HG03460 (cell line): ENCODE data around the gene PNRC1.
A peak's percentile ranks its signal among the peaks of the same experiment; 100 is the strongest.
"Not testable (repeated sequence)": the region's sequence is repeated elsewhere in the genome, so short reads cannot be mapped to it uniquely, and the experiment has no call there.

ENCODE experiments used
- ATAC-seq: cut with Tn5 transposase; IDR thresholded peaks from one replicate; pipeline ENCODE4 v1.9.1; 2021; ENCODE audit not compliant: unreplicated experiment

Gene PNRC1

GRCh38 chr6:89058627-89059026 lies 21.9 kb upstream of the PNRC1 start:
- ATAC-seq = no peak

- ATAC-seq = no peak
Observed at GRCh38 chr6:89059227-89059626, 21.3 kb upstream of the PNRC1 start.

- ATAC-seq = no peak
Observed at GRCh38 chr6:89063881-89064280, 16.7 kb upstream of the PNRC1 start.

GRCh38 chr6:89064931-89065330 lies 15.6 kb upstream of the PNRC1 start:
- ATAC-seq = not testable (repeated sequence)

GRCh38 chr6:89066121-89066520 lies 14.4 kb upstream of the PNRC1 start:
- ATAC-seq = not testable (repeated sequence)

GRCh38 chr6:89066940-89067646 lies 13.5 kb upstream of the PNRC1 start:
- no peak for ATAC-seq

- ATAC-seq = no peak
Observed at GRCh38 chr6:89067796-89068195, 12.8 kb upstream of the PNRC1 start.

- no peak for ATAC-seq
Observed at GRCh38 chr6:89068695-89069094, 11.9 kb upstream of the PNRC1 start.

- no peak for ATAC-seq
Observed at GRCh38 chr6:89069536-89070163, 10.9 kb upstream of the PNRC1 start.

- ATAC-seq = no peak
Observed at GRCh38 chr6:89071036-89071435, 9.5 kb upstream of the PNRC1 start.

- no peak for ATAC-seq
Observed at GRCh38 chr6:89073014-89073620, 7.4 kb upstream of the PNRC1 start.

- ATAC-seq = no peak
Observed at GRCh38 chr6:89073840-89074239, 6.7 kb upstream of the PNRC1 start.

GRCh38 chr6:89079511-89080234 lies 878 bp upstream of the PNRC1 start:
- no peak for ATAC-seq

GRCh38 chr6:89081129-89081422 lies 525 bp downstream of the PNRC1 start:
- peak; percentile 11 for ATAC-seq

GRCh38 chr6:89081423-89082322 lies 1.1 kb downstream of the PNRC1 start:
- ATAC-seq = peak; percentile 51

GRCh38 chr6:89082486-89082891 lies 1.9 kb downstream of the PNRC1 start:
- ATAC-seq = no peak

GRCh38 chr6:89084542-89084941 lies 4.0 kb downstream of the PNRC1 start:
- no peak for ATAC-seq

- no peak for ATAC-seq
Observed at GRCh38 chr6:89084954-89085353, 4.4 kb downstream of the PNRC1 start.

- ATAC-seq = no peak
Observed at GRCh38 chr6:89085409-89086205, 5.1 kb downstream of the PNRC1 start.

GRCh38 chr6:89087881-89088280 lies 7.3 kb downstream of the PNRC1 start:
- no peak for ATAC-seq
